K562 (cell line): ENCODE measurements around the gene HAUS3. TPM values are rescaled to one million over a fixed set of nuclear protein-coding genes. Genes with fewer than 3 reads are reported as not detected.

Experiments used
- ARHGAP35 ChIP-seq: fragments of 450-650 bp; IDR thresholded peaks from 2 replicates; pipeline ENCODE4 v1.6.1; 2018; ENCODE audit not compliant: partially characterized antibody
- ARID1B ChIP-seq: fragments of 450-650 bp; IDR thresholded peaks from 2 replicates; pipeline ENCODE4 v1.6.1; 2016; ENCODE audit warnings: antibody characterized with exemption, mild to moderate bottlenecking, inconsistent platforms
- ARID2 ChIP-seq: fragments of 450-650 bp; IDR thresholded peaks from 2 replicates; pipeline ENCODE4 v1.6.1; 2017; ENCODE audit warnings: antibody characterized with exemption, mild to moderate bottlenecking
- DIDO1 ChIP-seq: fragments of 450-650 bp; IDR thresholded peaks from 2 replicates; pipeline ENCODE4 v1.6.1; 2016; ENCODE audit warnings: low read depth, missing biosample characterization, missing genetic modification characterization
- ELF4 ChIP-seq: fragments of 450-650 bp; formaldehyde crosslinking; IDR thresholded peaks from 2 replicates; pipeline ENCODE4 v1.4.0; 2022; ENCODE audit warnings: missing genetic modification characterization
- ESRRA ChIP-seq: fragments of 450-650 bp; IDR thresholded peaks from 2 replicates; pipeline ENCODE4 v1.6.1; 2014; ENCODE audit warnings: low read depth, mild to moderate bottlenecking, moderate library complexity, borderline replicate concordance
- HLTF ChIP-seq: fragments of 450-650 bp; IDR thresholded peaks from 2 replicates; pipeline ENCODE4 v1.6.1; 2016
- JUNB ChIP-seq: fragments of 450-650 bp; formaldehyde crosslinking; conservative IDR thresholded peaks from 2 replicates; pipeline ENCODE4 v1.4.0; 2020; ENCODE audit warnings: mild to moderate bottlenecking
- LARP7 ChIP-seq: fragments of 450-650 bp; IDR thresholded peaks from 2 replicates; pipeline ENCODE4 v1.6.1; 2016
- MAFF ChIP-seq: IDR thresholded peaks from 2 replicates; pipeline ENCODE4 v1.6.1; 2012; ENCODE audit warnings: low read length, improper control_type of control experiment
- MAFG ChIP-seq: fragments of 450-650 bp; conservative IDR thresholded peaks from 2 replicates; pipeline ENCODE4 v1.6.1; 2016; ENCODE audit warnings: missing genetic modification characterization, missing compliant biosample characterization
- PHB2 ChIP-seq: fragments of 450-650 bp; IDR thresholded peaks from 2 replicates; pipeline ENCODE4 v1.6.1; 2017; ENCODE audit warnings: low read depth
- RAD21 ChIP-seq, 2 experiments: fragments of 250-450 bp in 1 of 2; fragments of 450-650 bp in 1 of 2; sonication (Bioruptor Pico) in 1 of 2; formaldehyde crosslinking in 1 of 2; IDR thresholded peaks in 1 of 2; conservative IDR thresholded peaks in 1 of 2; 2 replicates each; pipeline versions ENCODE4 v1.4.0 to v1.8.0; 2020 to 2022; ENCODE audit warnings: mild to moderate bottlenecking in 2 of 2, moderate library complexity in 1 of 2
- SMARCA5 ChIP-seq: fragments of 450-650 bp; IDR thresholded peaks from 2 replicates; pipeline ENCODE4 v1.6.1; 2016
- SMARCE1 ChIP-seq: fragments of 450-650 bp; IDR thresholded peaks from 2 replicates; pipeline ENCODE4 v1.7.1; 2016; ENCODE audit warnings: mild to moderate bottlenecking
- TARDBP ChIP-seq: fragments of 450-650 bp; IDR thresholded peaks from 2 replicates; pipeline ENCODE4 v1.6.1; 2016
- TOE1 ChIP-seq, 2 experiments: fragments of 450-650 bp in 1 of 2; sonication (generic) in 1 of 2; formaldehyde crosslinking in 1 of 2; IDR thresholded peaks; 2 replicates each; pipeline versions ENCODE4 v1.7.1 to v1.8.0; 2016 to 2022; ENCODE audit warnings: borderline replicate concordance in 2 of 2, mild to moderate bottlenecking in 2 of 2, antibody characterized with exemption in 1 of 2, inconsistent platforms in 1 of 2, low read depth in 1 of 2, missing genetic modification reagents in 1 of 2, moderate library complexity in 1 of 2
- ZNF263 ChIP-seq: sonication (generic); formaldehyde crosslinking; IDR thresholded peaks from 2 replicates; pipeline ENCODE4 v1.8.0; 2022; ENCODE audit warnings: mild to moderate bottlenecking, missing genetic modification reagents, borderline replicate concordance
- polyA plus RNA-seq, 8 experiments: library from polyadenylated mRNA; depleted of rRNA in 4 of 8; stranded (reverse) in 5 of 8; unstranded in 3 of 8; fragments of >200 nt; fragmentation: Nextera tagmentation in 2 of 8; fragmentation: Illumina TruSeq in 1 of 8; extraction: Ambion mirVana in 2 of 8; extraction: Trizol in 1 of 8; gene quantifications; 2 replicates each; pipeline versions ENCODE4 v1.2.1 to v1.2.3, GENCODE V29; 2011 to 2014; ENCODE audit warnings: inconsistent platforms in 1 of 8, missing spikeins in 1 of 8
- total RNA-seq, 7 experiments: library from RNA; depleted of rRNA in 6 of 7; stranded (reverse); fragments of >200 nt in 6 of 7; fragmentation: Illumina TruSeq in 2 of 7; extraction: Trizol in 2 of 7; gene quantifications; 2 replicates each; pipeline versions ENCODE4 v1.2.1 to v1.2.3, GENCODE V29; 2011 to 2021; ENCODE audit warnings: low replicate concordance in 1 of 7
- TF ChIP-seq, protein P1 (sequence below): fragments of 450-650 bp; IDR thresholded peaks from 2 replicates; pipeline ENCODE4 v1.6.1; 2016; ENCODE audit warnings: antibody characterized with exemption
- TF ChIP-seq, protein P2 (sequence below), 2 experiments: fragments of 450-650 bp; conservative IDR thresholded peaks; 2 replicates each; pipeline ENCODE4 v1.6.1; 2017; ENCODE audit warnings: mild to moderate bottlenecking in 2 of 2, moderate library complexity in 2 of 2
- TF ChIP-seq, protein P3 (sequence below), 2 experiments: fragments of 450-650 bp; IDR thresholded peaks; 2 replicates each; pipeline ENCODE4 v1.6.1; 2016
- TF ChIP-seq, protein P4 (sequence below): fragments of 450-650 bp; IDR thresholded peaks from 2 replicates; pipeline ENCODE4 v1.6.1; 2016; ENCODE audit warnings: missing biosample characterization, missing genetic modification characterization
- TF ChIP-seq, protein P5 (sequence below): fragments of 250-450 bp; sonication (Bioruptor Pico); IDR thresholded peaks from 2 replicates; pipeline ENCODE4 v1.8.0; 2021; ENCODE audit warnings: borderline replicate concordance, mild to moderate bottlenecking, moderate library complexity; ENCODE audit not compliant: poor library complexity, severe bottlenecking

The HAUS3 gene
- total and polyA plus RNA-seq, 9 of the 15 experiments (the other 6 are each of a cell fraction or from before 2014, with no cell fraction given) = 8.9 to 25.7 (median 21.5) TPM

DNA sequence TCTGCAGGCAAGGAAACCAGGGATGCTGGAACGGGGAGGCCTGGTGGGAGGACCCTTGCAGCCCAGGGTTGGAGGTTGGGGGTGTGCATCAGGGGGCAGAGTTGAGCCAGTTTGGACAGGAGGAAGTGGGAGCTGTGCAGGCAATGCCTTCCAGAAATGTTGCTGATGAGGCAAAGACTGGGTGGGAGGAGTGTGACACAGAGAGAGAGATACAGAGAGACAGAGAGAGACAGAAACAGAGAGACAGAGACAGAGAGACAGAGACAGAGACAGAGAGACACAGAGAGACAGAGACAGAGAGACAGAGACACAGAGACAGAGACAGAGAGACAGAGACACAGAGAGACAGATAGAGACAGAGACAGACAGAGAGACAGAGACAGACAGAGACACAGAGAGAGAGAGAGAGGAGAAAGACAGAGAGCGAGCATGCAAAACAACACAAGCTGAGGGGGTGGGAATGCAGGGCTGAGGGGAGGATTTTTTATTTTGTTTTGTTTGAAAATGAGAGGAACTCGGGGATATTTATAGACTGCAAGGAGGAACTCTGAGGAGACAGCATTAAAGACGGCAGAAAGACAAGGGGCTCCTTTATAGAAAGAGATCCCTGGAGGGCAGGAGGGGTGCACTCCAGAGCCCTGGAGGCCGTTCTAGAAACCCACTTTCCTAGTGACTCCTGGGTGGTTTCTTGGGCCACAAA, 1.9 kb upstream of the HAUS3 start (continued):
- TF ChIP-seq, protein P1, sequence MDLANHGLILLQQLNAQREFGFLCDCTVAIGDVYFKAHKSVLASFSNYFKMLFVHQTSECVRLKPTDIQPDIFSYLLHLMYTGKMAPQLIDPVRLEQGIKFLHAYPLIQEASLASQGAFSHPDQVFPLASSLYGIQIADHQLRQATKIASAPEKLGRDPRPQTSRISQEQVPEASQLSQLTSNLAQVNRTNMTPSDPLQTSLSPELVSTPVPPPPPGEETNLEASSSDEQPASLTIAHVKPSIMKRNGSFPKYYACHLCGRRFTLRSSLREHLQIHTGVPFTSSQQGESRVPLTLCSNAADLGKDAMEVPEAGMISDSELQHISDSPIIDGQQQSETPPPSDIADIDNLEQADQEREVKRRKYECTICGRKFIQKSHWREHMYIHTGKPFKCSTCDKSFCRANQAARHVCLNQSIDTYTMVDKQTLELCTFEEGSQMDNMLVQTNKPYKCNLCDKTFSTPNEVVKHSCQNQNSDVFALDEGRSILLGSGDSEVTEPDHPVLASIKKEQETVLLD = peak; percentile 44
- TF ChIP-seq ESRRA (0 out of 2 replicates have a peak, but pooled peaks have one; percentile 16), ARID2 (peak; percentile 73; the same call in 1 of the 2 replicates), TOE1 (IDR thresholded peaks at IDR 0.05; ENCODE audit: borderline replicate concordance) (peak; percentile 67; the same call in 1 of the 2 replicates), TOE1 (CRISPR knock-in tag; IDR thresholded peaks at IDR 0.05; ENCODE audit: borderline replicate concordance, low read depth) (no peak), TARDBP (no peak), ELF4 (peak; percentile 53; the same call in 1 of the 2 replicates), LARP7 (peak; percentile 88; the same call in 1 of the 2 replicates), MAFG (tag) (peak; percentile 90), SMARCA5 (peak; percentile 66; the same call in 1 of the 2 replicates), RAD21 (CRISPR knock-in tag; conservative IDR thresholded peaks at IDR 0.05 in 1 of 2, IDR thresholded peaks at IDR 0.05 in 1 of 2) (peak; percentile 48 to 67), DIDO1 (tag) (no peak), HLTF (peak; percentile 76; the same call in 1 of the 2 replicates), MAFF (peak; percentile 68; the same call in 1 of the 2 replicates), JUNB (CRISPR knock-in tag) (no peak), SMARCE1 (0 out of 2 replicates have a peak, but pooled peaks have one; percentile 42), ARHGAP35 (peak; percentile 37), ZNF263 (peak; percentile 34; the same call in 1 of the 2 replicates), PHB2 (no peak), ARID1B (peak; percentile 54)
- TF ChIP-seq, protein P2, sequence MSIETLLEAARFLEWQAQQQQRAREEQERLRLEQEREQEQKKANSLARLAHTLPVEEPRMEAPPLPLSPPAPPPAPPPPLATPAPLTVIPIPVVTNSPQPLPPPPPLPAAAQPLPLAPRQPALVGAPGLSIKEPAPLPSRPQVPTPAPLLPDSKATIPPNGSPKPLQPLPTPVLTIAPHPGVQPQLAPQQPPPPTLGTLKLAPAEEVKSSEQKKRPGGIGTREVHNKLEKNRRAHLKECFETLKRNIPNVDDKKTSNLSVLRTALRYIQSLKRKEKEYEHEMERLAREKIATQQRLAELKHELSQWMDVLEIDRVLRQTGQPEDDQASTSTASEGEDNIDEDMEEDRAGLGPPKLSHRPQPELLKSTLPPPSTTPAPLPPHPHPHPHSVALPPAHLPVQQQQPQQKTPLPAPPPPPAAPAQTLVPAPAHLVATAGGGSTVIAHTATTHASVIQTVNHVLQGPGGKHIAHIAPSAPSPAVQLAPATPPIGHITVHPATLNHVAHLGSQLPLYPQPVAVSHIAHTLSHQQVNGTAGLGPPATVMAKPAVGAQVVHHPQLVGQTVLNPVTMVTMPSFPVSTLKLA (conservative IDR thresholded peaks at IDR 0.05) = 0 out of 4 replicates have a peak, but pooled peaks of 1 of the 2 experiments have one; percentile 19
- TF ChIP-seq, protein P3, sequence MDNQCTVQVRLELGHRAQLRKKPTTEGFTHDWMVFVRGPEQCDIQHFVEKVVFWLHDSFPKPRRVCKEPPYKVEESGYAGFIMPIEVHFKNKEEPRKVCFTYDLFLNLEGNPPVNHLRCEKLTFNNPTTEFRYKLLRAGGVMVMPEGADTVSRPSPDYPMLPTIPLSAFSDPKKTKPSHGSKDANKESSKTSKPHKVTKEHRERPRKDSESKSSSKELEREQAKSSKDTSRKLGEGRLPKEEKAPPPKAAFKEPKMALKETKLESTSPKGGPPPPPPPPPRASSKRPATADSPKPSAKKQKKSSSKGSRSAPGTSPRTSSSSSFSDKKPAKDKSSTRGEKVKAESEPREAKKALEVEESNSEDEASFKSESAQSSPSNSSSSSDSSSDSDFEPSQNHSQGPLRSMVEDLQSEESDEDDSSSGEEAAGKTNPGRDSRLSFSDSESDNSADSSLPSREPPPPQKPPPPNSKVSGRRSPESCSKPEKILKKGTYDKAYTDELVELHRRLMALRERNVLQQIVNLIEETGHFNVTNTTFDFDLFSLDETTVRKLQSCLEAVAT (IDR thresholded peaks at IDR 0.05) = peak; percentile 34 to 64; a peak in 1 of 4 replicates
- TF ChIP-seq, protein P4, sequence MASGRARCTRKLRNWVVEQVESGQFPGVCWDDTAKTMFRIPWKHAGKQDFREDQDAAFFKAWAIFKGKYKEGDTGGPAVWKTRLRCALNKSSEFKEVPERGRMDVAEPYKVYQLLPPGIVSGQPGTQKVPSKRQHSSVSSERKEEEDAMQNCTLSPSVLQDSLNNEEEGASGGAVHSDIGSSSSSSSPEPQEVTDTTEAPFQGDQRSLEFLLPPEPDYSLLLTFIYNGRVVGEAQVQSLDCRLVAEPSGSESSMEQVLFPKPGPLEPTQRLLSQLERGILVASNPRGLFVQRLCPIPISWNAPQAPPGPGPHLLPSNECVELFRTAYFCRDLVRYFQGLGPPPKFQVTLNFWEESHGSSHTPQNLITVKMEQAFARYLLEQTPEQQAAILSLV (tag) = no peak
- TF ChIP-seq, protein P5, sequence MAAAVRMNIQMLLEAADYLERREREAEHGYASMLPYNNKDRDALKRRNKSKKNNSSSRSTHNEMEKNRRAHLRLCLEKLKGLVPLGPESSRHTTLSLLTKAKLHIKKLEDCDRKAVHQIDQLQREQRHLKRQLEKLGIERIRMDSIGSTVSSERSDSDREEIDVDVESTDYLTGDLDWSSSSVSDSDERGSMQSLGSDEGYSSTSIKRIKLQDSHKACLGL (CRISPR knock-in tag) = no peak
